RWPE2 (cell line): ENCODE results near the gene MCCC1.

Source experiments
- ATAC-seq: fragments of 200-7000 bp; cut with Tn5 transposase; 3 replicates; pipeline ENCODE4 v1.9.1; 2021; ENCODE audit warnings: low read depth
- DNase-seq: peaks from one replicate; pipeline ENCODE4 v3.0.0-alpha.2; 2020; ENCODE audit warnings: low spot score
- H3K27ac ChIP-seq: fragments of 450-650 bp; 2 replicates; pipeline ENCODE4 v1.5.1; 2017; ENCODE audit warnings: mild to moderate bottlenecking; ENCODE audit not compliant: poor library complexity, severe bottlenecking
- H3K27me3 ChIP-seq: fragments of 250-450 bp; sonication (Bioruptor Pico); 2 replicates; pipeline ENCODE4 v1.5.1; 2021; ENCODE audit warnings: mild to moderate bottlenecking, moderate library complexity; ENCODE audit not compliant: insufficient read depth, poor library complexity, severe bottlenecking
- H3K36me3 ChIP-seq: fragments of 250-450 bp; sonication (Bioruptor Pico); 2 replicates; pipeline ENCODE4 v1.5.1; 2020; ENCODE audit warnings: low read depth, mild to moderate bottlenecking, moderate library complexity
- H3K4me1 ChIP-seq: fragments of 250-450 bp; sonication (Bioruptor Pico); 2 replicates; pipeline ENCODE4 v1.5.1; 2021; ENCODE audit warnings: mild to moderate bottlenecking, moderate library complexity; ENCODE audit not compliant: insufficient read depth, poor library complexity, severe bottlenecking
- H3K4me3 ChIP-seq: fragments of 250-450 bp; sonication (Bioruptor Pico); 2 replicates; pipeline ENCODE4 v1.5.1; 2021; ENCODE audit warnings: mild to moderate bottlenecking, moderate library complexity; ENCODE audit not compliant: severe bottlenecking
- H3K9me3 ChIP-seq: fragments of 250-450 bp; sonication (Bioruptor Pico); 2 replicates; pipeline ENCODE4 v1.5.1; 2021; ENCODE audit warnings: mild to moderate bottlenecking, moderate library complexity; ENCODE audit not compliant: severe bottlenecking
- TF ChIP-seq, protein P1 (sequence below): fragments of 450-650 bp; IDR thresholded peaks from one replicate; pipeline ENCODE4 v1.5.1; 2017; ENCODE audit warnings: mild to moderate bottlenecking, moderate library complexity; ENCODE audit not compliant: poor library complexity, severe bottlenecking

MCCC1 gene

DNA sequence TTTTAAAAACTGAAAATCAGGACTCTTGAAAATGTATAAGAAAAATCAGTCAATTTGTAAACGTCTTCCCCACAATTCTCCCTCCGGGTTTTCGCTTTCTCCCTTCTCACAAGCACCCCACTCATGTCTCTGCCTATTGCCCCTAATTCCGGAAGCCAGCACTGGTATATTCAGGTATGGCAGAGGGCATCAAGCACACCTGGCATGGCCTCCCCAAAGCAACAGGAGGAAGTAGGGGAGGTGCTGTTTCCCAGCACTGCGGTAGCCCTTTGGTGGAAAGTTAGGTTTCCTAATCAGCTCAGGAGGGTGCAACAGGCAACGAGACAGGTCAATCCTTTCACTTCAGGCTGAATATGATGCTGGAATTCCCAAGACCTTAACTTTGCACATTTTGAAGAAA is 33.1 kb upstream of the MCCC1 start:
- no peaks in the 10 kb centered on the region for H3K9me3 ChIP-seq
- no peak overlapping the region for H3K4me3 ChIP-seq
- ATAC-seq (no peak), DNase-seq (no peak)
- TF ChIP-seq, protein P1, sequence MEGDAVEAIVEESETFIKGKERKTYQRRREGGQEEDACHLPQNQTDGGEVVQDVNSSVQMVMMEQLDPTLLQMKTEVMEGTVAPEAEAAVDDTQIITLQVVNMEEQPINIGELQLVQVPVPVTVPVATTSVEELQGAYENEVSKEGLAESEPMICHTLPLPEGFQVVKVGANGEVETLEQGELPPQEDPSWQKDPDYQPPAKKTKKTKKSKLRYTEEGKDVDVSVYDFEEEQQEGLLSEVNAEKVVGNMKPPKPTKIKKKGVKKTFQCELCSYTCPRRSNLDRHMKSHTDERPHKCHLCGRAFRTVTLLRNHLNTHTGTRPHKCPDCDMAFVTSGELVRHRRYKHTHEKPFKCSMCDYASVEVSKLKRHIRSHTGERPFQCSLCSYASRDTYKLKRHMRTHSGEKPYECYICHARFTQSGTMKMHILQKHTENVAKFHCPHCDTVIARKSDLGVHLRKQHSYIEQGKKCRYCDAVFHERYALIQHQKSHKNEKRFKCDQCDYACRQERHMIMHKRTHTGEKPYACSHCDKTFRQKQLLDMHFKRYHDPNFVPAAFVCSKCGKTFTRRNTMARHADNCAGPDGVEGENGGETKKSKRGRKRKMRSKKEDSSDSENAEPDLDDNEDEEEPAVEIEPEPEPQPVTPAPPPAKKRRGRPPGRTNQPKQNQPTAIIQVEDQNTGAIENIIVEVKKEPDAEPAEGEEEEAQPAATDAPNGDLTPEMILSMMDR = no peak
- H3K4me1 ChIP-seq = peaks cover 12% of the 10 kb centered on the region
- H3K36me3 ChIP-seq = no peaks in the 10 kb centered on the region
- peak overlapping the region; percentile 66 for H3K27ac ChIP-seq
- H3K27me3 ChIP-seq = no peaks in the 10 kb centered on the region

DNA sequence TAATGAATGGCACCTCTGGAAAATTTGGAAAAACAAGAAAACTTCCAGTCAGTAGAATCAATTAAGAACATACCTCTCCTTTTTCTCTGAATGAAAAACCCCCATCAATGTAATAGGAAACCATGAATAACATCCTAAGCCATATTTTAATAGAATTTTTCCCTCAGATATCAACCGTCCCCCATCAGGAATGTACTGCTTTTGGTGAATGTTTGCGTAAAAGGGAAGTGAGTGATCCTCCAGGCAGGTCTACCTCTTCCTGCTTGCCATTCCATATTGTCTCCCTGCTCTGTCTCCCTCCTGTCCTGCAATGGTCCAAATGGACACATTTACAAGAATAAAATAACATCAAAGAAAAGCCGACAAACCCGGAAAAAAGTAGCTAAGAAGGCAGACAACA is 32.4 kb upstream of the MCCC1 start:
- no peak for DNase-seq
- Histone ChIP-seq H3K36me3 (no peaks in the 10 kb centered on the region), H3K27ac (peak overlapping the region; percentile 66), H3K4me1 (peaks cover 12% of the 10 kb centered on the region), H3K27me3 (no peaks in the 10 kb centered on the region), H3K9me3 (no peaks in the 10 kb centered on the region), H3K4me3 (no peak overlapping the region)
- TF ChIP-seq, protein P1 = no peak
- peak; percentile 98 for ATAC-seq

DNA sequence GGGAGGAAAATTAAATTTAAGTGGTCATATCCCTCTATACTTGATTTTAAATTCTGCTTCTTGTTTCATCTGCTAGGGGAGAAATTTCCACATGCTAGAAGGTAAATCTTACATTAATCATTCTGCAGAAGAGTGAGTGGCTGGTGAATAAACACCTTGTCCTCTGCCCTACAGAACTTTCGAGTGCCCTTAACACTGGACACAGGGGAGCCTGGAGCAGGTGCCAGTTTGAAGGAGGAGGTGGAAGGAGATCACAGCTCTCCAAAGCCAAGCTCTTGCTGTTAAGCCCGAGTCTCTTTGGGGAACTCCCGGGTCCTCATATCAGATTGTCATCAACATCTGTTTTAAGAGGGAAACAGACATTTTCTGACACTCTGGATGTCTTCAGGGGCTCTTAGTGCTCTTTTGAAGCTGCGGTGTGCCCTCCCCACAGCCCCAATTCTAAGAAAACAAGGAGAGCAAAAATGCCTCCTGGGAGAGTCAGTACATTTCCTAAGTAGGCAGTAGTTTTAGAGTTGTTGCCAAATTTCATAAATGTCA is 32.0 kb upstream of the MCCC1 start:
- TF ChIP-seq, protein P1 = no peak
- Histone ChIP-seq H3K27me3 (no peaks in the 10 kb centered on the region), H3K36me3 (no peaks in the 10 kb centered on the region), H3K27ac (peak overlapping the region; percentile 66), H3K4me3 (no peak overlapping the region), H3K4me1 (peaks cover 12% of the 10 kb centered on the region), H3K9me3 (no peaks in the 10 kb centered on the region)
- DNase-seq (no peak), ATAC-seq (0 out of 3 replicates have a peak, but pooled peaks have one; percentile 10)

DNA sequence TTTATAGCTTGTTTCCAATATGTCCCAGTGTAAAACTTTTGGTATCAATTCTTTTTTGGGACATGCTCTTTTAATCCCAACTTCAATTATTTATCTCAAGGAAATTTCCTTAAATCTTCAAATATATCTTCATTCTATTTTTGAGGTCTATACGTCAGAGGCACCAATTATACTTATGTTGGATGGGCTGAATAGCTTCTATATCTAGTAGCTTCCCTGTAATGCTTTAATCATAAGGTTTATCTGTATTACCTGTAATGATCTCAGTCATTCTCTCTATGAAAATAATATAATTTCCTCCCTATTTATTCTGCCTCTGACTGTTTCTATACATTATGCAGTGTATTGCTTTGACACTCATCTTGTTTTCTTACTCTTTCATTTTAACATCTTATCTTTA is 29.9 kb upstream of the MCCC1 start:
- Histone ChIP-seq H3K36me3 (no peaks in the 10 kb centered on the region), H3K27ac (no peak overlapping the region), H3K4me3 (no peak overlapping the region), H3K9me3 (no peaks in the 10 kb centered on the region), H3K27me3 (no peaks in the 10 kb centered on the region), H3K4me1 (peaks cover 12% of the 10 kb centered on the region)
- ATAC-seq = no peak
- TF ChIP-seq, protein P1 = no peak
- DNase-seq = no peak

DNA sequence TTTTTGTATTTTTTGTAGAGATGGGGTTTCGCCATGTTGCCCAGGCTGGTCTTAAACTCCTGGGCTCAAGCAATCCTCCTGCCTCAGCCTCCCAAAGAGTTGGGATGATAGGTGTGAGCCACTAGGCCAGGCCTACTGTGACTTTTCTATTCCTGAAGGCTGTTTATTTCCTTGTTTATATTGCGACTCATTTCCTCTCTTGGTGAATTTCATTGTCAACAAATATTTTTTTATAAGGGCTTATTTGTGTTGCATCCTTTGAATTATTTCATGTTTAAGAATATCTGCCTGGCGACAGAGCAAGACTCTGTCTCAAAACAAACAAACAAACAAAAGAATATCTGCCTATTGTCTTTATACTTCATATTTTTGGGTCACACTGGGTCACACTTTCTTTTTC is 29.4 kb upstream of the MCCC1 start:
- Histone ChIP-seq H3K27me3 (no peaks in the 10 kb centered on the region), H3K4me3 (no peak overlapping the region), H3K27ac (no peak overlapping the region), H3K4me1 (peaks cover 12% of the 10 kb centered on the region), H3K9me3 (no peaks in the 10 kb centered on the region), H3K36me3 (no peaks in the 10 kb centered on the region)
- DNase-seq = no peak
- TF ChIP-seq, protein P1 = no peak
- no peak for ATAC-seq
